ENCODE data around the gene IMMP2L.

- TF ChIP-seq CTCF (IDR thresholded peaks at IDR 0.05) (no peak), POLR2A (IDR thresholded peaks at IDR 0.05) (no peak)
Observed at GRCh38 chr7:111147708-111148533, 414.4 kb downstream of the IMMP2L start.

Measured in body of pancreas (tissue), 4 donors.